Natural killer cell (primary cell): ENCODE results near the gene CFAP157. TPM values are rescaled to one million over a fixed set of nuclear protein-coding genes. Genes with fewer than 3 reads are reported as not detected.

Experiments
- ATAC-seq, 3 donors: fragments of 150-1000 bp in 2 of 3; fragments of 200-7000 bp in 1 of 3; cut with Tn5 transposase; 1 replicate in 1 of 3; 2 replicates in 2 of 3; pipeline ENCODE4 v1.10.0; 2021; ENCODE audit warnings: mild to moderate bottlenecking in 2 of 3, moderate library complexity in 2 of 3
- DNase-seq, 2 donors: peaks; one replicate each; pipeline versions ENCODE4 v3.0.0 to v3.0.0-alpha.2; 2013 to 2021; ENCODE audit warnings: mixed read lengths in 1 of 2
- H3K27ac ChIP-seq: one replicate; pipeline ENCODE4 v1.5.1; 2013; ENCODE audit warnings: mild to moderate bottlenecking, low read length
- H3K27me3 ChIP-seq: one replicate; pipeline ENCODE4 v1.6.1; 2013; ENCODE audit warnings: low read length; ENCODE audit not compliant: control insufficient read depth, insufficient read depth
- H3K36me3 ChIP-seq: one replicate; pipeline ENCODE4 v1.6.1; 2013; ENCODE audit warnings: low read length; ENCODE audit not compliant: control insufficient read depth, insufficient read depth
- H3K4me1 ChIP-seq: one replicate; pipeline ENCODE4 v1.6.1; 2013; ENCODE audit warnings: low read length; ENCODE audit not compliant: control insufficient read depth, insufficient read depth
- H3K4me3 ChIP-seq: one replicate; pipeline ENCODE4 v1.5.1; 2013; ENCODE audit warnings: low read length
- H3K9me3 ChIP-seq: one replicate; pipeline ENCODE4 v1.6.1; 2013; ENCODE audit warnings: low read length; ENCODE audit not compliant: control insufficient read depth, insufficient read depth
- H3K27ac Mint-ChIP-seq, 2 donors: one replicate each; pipeline ENCODE4 v1.8.0; 2022; ENCODE audit warnings: mild to moderate bottlenecking in 2 of 2, mixed read lengths in 2 of 2, moderate library complexity in 1 of 2
- H3K27me3 Mint-ChIP-seq, 2 donors: one replicate each; pipeline ENCODE4 v1.8.0; 2022; ENCODE audit warnings: low read depth in 2 of 2, mixed read lengths in 2 of 2
- H3K36me3 Mint-ChIP-seq: one replicate; pipeline ENCODE4 v1.8.0; 2022; ENCODE audit warnings: mixed read lengths
- H3K4me1 Mint-ChIP-seq, 2 donors: one replicate each; pipeline ENCODE4 v1.8.0; 2022; ENCODE audit warnings: mixed read lengths in 2 of 2
- H3K4me3 Mint-ChIP-seq: one replicate; pipeline ENCODE4 v1.8.0; 2022; ENCODE audit warnings: mild to moderate bottlenecking, moderate library complexity, mixed read lengths
- H3K9me3 Mint-ChIP-seq, 2 donors: one replicate each; pipeline ENCODE4 v1.8.0; 2022; ENCODE audit warnings: mixed read lengths in 2 of 2
- CTCF ChIP-seq: fragments of 200-600 bp; IDR thresholded peaks from one replicate; pipeline ENCODE4 v1.8.0; 2022; ENCODE audit warnings: antibody characterized with exemption
- WGBS: methylation state at CpG from one replicate; pipeline ENCODE4 v1.1.7; 2013; ENCODE audit warnings: missing lambda C conversion rate; ENCODE audit not compliant: insufficient coverage; 5-methylcytosine and 5-hydroxymethylcytosine counted together
- intact Hi-C: fragments of 100-400 bp; cut with micrococcal nuclease; formaldehyde crosslinking; loops from one replicate; pipeline ENCODE4 v1.14.2; 2022
- total RNA-seq, 4 donors: library from RNA; stranded (reverse); fragments of 120-200 nt in 1 of 4; gene quantifications; one replicate each; pipeline versions ENCODE4 v1.2.3 to v1.2.4, GENCODE V29; 2013 to 2022

CFAP157 gene
- total RNA-seq, 3 donors from 2014 or later (not counting 1 experiment from before 2014, with no cell fraction given) = not detected

DNA sequence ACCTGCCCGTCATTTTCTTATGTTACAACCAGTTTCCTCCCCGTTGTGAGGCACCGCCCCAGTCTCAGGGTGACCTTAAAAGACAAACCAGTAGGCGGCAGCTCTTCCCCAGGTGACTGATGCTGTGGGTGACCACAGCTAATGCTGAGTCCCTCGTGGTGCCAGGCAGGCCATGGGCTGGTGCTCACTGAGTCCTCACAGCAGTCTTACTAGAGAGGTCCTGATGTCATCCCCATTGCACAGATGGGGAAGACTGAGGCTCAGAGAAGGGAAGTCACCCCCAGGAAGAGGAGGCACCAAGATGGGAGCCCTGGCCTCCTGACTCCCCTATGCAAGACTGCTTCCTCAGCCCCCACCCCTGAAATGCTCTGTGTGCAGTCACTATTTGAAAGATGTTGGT is 978 bp downstream of the CFAP157 start:
- Histone ChIP-seq H3K27me3 (no peaks in the 10 kb centered on the region), H3K36me3 (no peaks in the 10 kb centered on the region), H3K4me3 (no peak overlapping the region), H3K9me3 (no peaks in the 10 kb centered on the region), H3K27ac (no peak overlapping the region), H3K4me1 (peaks cover 26% of the 10 kb centered on the region)
- no peak overlapping the region for H3K27ac Mint-ChIP-seq
- H3K4me3 Mint-ChIP-seq = no peak overlapping the region
- intact Hi-C loops = no loop called here
- DNase-seq (peak in 1 of 2 donors; percentile 74), ATAC-seq (peak; percentile 53 to 80 (median 77))
- TF ChIP-seq CTCF = no peak
- H3K27me3 Mint-ChIP-seq = no peaks in the 10 kb centered on the region
- peaks cover 20 to 28% of the 10 kb centered on the region in 2 donors for H3K4me1 Mint-ChIP-seq
- no peaks in the 10 kb centered on the region for H3K36me3 Mint-ChIP-seq
- WGBS = 39% methylated on average over 5 of the region's 5 CpGs
- no peaks in the 10 kb centered on the region for H3K9me3 Mint-ChIP-seq

GRCh38 chr9:127708952-127709587 is 2.3 kb downstream of the CFAP157 start:
- DNase-seq (no peak), ATAC-seq (no peak)
- Histone ChIP-seq H3K27ac (no peak overlapping the region), H3K27me3 (no peaks in the 10 kb centered on the region), H3K9me3 (no peaks in the 10 kb centered on the region), H3K4me3 (no peak overlapping the region), H3K4me1 (peaks cover 29% of the 10 kb centered on the region), H3K36me3 (no peaks in the 10 kb centered on the region)
- H3K4me1 Mint-ChIP-seq = peaks cover 20 to 28% of the 10 kb centered on the region in 2 donors
- H3K9me3 Mint-ChIP-seq = no peaks in the 10 kb centered on the region
- no peak for TF ChIP-seq CTCF
- H3K27me3 Mint-ChIP-seq = no peaks in the 10 kb centered on the region
- H3K4me3 Mint-ChIP-seq = no peak overlapping the region
- intact Hi-C loops = no loop called here
- no peak overlapping the region for H3K27ac Mint-ChIP-seq
- no peaks in the 10 kb centered on the region for H3K36me3 Mint-ChIP-seq
- 95% methylated on average over 8 of the region's 8 CpGs for WGBS

GRCh38 chr9:127710204-127710783 is 3.5 kb downstream of the CFAP157 start:
- Mint-ChIP-seq H3K27me3 (no peaks in the 10 kb centered on the region), H3K9me3 (no peaks in the 10 kb centered on the region), H3K4me1 (peaks cover 21 to 34% of the 10 kb centered on the region in 2 donors), H3K27ac (no peak overlapping the region), H3K4me3 (no peak overlapping the region), H3K36me3 (no peaks in the 10 kb centered on the region)
- TF ChIP-seq CTCF = no peak
- Histone ChIP-seq H3K9me3 (no peaks in the 10 kb centered on the region), H3K27ac (no peak overlapping the region), H3K4me3 (no peak overlapping the region), H3K4me1 (peaks cover 39% of the 10 kb centered on the region), H3K36me3 (no peaks in the 10 kb centered on the region), H3K27me3 (no peaks in the 10 kb centered on the region)
- ATAC-seq = no peak
- DNase-seq = no peak
- WGBS = 98% methylated on average over 10 of the region's 10 CpGs
- intact Hi-C loops = no loop called here
